HEK293T (cell line): ENCODE measurements around the gene TNIK.

Experiments used
- ARNT ChIP-seq: fragments of 450-650 bp; IDR thresholded peaks from 2 replicates; pipeline ENCODE4 v1.6.1; 2017; ENCODE audit warnings: mild to moderate bottlenecking
- BHLHE40 ChIP-seq: fragments of 450-650 bp; IDR thresholded peaks from 2 replicates; pipeline ENCODE4 v1.6.1; 2016; ENCODE audit warnings: mild to moderate bottlenecking, moderate library complexity, borderline replicate concordance
- CTBP1 ChIP-seq: fragments of 450-650 bp; IDR thresholded peaks from 2 replicates; pipeline ENCODE4 v1.6.1; 2016; ENCODE audit warnings: borderline replicate concordance
- ELF4 ChIP-seq: fragments of 450-650 bp; IDR thresholded peaks from 2 replicates; pipeline ENCODE4 v1.6.1; 2017; ENCODE audit warnings: antibody characterized with exemption
- FOXA1 ChIP-seq: fragments of 450-650 bp; IDR thresholded peaks from 2 replicates; pipeline ENCODE4 v1.6.1; 2016; ENCODE audit warnings: mild to moderate bottlenecking
- FOXM1 ChIP-seq: fragments of 450-650 bp; IDR thresholded peaks from 2 replicates; pipeline ENCODE4 v1.6.1; 2017; ENCODE audit warnings: mild to moderate bottlenecking, borderline replicate concordance
- HDGF ChIP-seq: fragments of 450-650 bp; IDR thresholded peaks from 2 replicates; pipeline ENCODE4 v1.6.1; 2017; ENCODE audit warnings: antibody characterized with exemption, borderline replicate concordance
- L3MBTL2 ChIP-seq: fragments of 450-650 bp; conservative IDR thresholded peaks from 2 replicates; pipeline ENCODE4 v1.6.1; 2016; ENCODE audit warnings: mild to moderate bottlenecking
- SP1 ChIP-seq: fragments of 450-650 bp; IDR thresholded peaks from 2 replicates; pipeline ENCODE4 v1.6.1; 2017
- TARDBP ChIP-seq: fragments of 450-650 bp; IDR thresholded peaks from 2 replicates; pipeline ENCODE4 v1.6.1; 2016

DNA sequence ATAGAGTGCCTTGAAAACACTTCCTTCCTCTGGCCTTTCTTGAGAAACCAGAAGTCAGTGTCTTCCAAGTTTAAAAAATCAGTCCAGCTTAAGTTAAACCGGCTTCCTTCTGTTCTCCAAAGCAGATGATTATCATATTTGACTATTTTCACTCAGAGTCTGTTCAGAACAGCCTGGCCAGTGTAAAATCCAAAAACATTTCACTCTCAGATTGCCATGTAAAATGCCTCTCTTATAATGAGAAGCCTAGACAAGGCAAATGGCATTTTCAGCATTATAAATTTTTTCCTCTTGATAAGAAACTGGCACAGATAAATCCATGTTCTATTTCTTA lies 193.5 kb downstream of the TNIK start:
- TF ChIP-seq HDGF (no peak), CTBP1 (no peak), ELF4 (no peak), BHLHE40 (no peak), SP1 (no peak), FOXA1 (no peak), ARNT (no peak), L3MBTL2 (no peak), TARDBP (no peak), FOXM1 (no peak)
